Neutrophil (primary cell): Measurements from ENCODE around the gene ADGRD1.

Experiments
- H3K27ac ChIP-seq: fragments of 200-600 bp; sonication (generic); 2 replicates; pipeline ENCODE4 v1.5.1; 2016; ENCODE audit warnings: mild to moderate bottlenecking, moderate library complexity
- H3K27me3 ChIP-seq: fragments of 200-600 bp; sonication (generic); 2 replicates; pipeline ENCODE4 v1.6.0; 2016; ENCODE audit warnings: mild to moderate bottlenecking
- H3K36me3 ChIP-seq: fragments of 200-600 bp; sonication (generic); 2 replicates; pipeline ENCODE4 v1.5.1; 2017
- H3K4me1 ChIP-seq, 2 experiments: fragments of 200-600 bp in 1 of 2; sonication (generic) in 1 of 2; 1 replicate in 1 of 2; 2 replicates in 1 of 2; pipeline versions ENCODE4 v1.5.1 to v1.6.1; 2013 to 2016; ENCODE audit warnings: low read depth in 1 of 2, low read length in 1 of 2, mild to moderate bottlenecking in 1 of 2, moderate library complexity in 1 of 2; ENCODE audit not compliant: control insufficient read depth in 1 of 2, insufficient read depth in 1 of 2
- H3K4me3 ChIP-seq, 2 experiments: fragments of 200-600 bp in 1 of 2; sonication (generic) in 1 of 2; 1 replicate in 1 of 2; 2 replicates in 1 of 2; pipeline ENCODE4 v1.5.1; 2013 to 2016; ENCODE audit warnings: low read depth in 1 of 2, low read length in 1 of 2, mild to moderate bottlenecking in 1 of 2, moderate library complexity in 1 of 2
- H3K9me3 ChIP-seq: fragments of 200-600 bp; sonication (generic); 2 replicates; pipeline ENCODE4 v1.5.1; 2016
- TF ChIP-seq, protein P1 (sequence below): fragments of 200-600 bp; sonication (generic); IDR thresholded peaks from 2 replicates; pipeline ENCODE4 v1.5.1; 2016; ENCODE audit warnings: antibody characterized with exemption

The ADGRD1 gene

DNA sequence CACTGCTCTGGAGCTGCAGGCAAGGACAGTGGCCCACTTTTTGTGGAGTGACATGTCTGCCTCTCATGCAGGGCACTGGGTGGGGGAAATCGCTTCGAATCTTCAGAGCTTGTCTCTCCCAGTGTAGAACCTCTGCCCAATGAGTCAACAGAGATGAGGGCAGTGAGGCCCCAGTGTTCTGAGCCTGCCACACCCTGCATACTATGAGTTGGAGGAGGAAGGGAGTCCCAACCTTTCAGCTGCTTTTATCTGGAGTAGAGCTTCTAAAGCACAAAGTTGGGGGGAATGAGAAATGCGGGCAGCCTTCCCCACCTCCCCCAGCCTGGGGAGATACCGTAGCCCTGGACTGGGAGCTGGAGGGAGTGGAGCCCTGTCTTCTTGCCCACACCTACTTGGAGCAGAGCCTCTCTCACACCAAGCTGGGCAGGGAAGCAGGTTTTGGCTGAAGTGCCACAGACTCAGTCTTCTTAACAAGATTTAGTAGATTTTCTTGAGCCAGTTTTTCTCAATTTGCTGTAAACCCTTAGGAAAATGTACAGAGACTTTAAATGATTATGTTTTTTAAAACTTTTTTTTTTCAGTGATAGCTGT, 159.1 kb downstream of the ADGRD1 start:
- Histone ChIP-seq H3K9me3 (no peaks in the 10 kb centered on the region), H3K4me3 (no peak overlapping the region), H3K36me3 (no peaks in the 10 kb centered on the region), H3K27ac (no peak overlapping the region), H3K4me1 (no peaks in the 10 kb centered on the region), H3K27me3 (peaks cover 6% of the 10 kb centered on the region)
- TF ChIP-seq, protein P1, sequence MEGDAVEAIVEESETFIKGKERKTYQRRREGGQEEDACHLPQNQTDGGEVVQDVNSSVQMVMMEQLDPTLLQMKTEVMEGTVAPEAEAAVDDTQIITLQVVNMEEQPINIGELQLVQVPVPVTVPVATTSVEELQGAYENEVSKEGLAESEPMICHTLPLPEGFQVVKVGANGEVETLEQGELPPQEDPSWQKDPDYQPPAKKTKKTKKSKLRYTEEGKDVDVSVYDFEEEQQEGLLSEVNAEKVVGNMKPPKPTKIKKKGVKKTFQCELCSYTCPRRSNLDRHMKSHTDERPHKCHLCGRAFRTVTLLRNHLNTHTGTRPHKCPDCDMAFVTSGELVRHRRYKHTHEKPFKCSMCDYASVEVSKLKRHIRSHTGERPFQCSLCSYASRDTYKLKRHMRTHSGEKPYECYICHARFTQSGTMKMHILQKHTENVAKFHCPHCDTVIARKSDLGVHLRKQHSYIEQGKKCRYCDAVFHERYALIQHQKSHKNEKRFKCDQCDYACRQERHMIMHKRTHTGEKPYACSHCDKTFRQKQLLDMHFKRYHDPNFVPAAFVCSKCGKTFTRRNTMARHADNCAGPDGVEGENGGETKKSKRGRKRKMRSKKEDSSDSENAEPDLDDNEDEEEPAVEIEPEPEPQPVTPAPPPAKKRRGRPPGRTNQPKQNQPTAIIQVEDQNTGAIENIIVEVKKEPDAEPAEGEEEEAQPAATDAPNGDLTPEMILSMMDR, result no peak

DNA sequence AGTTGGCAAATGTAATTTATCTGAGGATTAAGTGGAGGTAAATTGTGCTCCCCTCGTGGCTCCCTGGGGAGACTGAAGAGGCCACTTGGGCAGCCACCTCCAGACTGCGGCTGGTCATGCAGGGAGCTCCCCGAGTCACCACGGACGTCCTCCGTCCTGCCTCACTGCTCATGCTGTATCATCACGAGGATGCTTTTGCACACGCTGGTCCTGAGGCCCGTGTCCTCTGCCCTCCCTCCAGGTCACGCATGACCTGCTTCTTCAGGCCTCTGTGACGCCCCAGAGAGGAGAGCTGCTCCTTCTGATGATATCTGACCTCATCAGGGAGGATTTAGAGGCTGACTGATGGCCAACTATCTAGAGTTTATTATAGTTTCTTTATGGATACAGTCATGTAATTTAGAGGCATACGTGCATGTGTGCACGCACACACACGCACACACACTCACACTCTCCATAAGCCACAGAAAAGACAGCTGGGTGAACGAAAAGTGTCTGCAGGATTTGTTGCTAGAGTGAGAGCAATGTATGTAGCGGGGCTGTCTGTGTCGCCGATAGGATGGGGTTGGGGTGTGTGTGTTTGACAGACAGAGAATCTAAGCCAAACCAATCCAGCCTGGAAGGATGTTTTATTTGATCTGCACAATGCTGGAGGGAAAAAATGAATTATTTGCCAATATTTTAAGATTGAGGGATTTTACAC, 160.0 kb downstream of the ADGRD1 start:
- H3K36me3 ChIP-seq, result no peaks in the 10 kb centered on the region
- TF ChIP-seq, protein P1, result no peak
- no peak overlapping the region for H3K27ac ChIP-seq
- no peak overlapping the region for H3K4me3 ChIP-seq
- no peaks in the 10 kb centered on the region for H3K4me1 ChIP-seq
- peaks cover 6% of the 10 kb centered on the region for H3K27me3 ChIP-seq
- no peaks in the 10 kb centered on the region for H3K9me3 ChIP-seq

DNA sequence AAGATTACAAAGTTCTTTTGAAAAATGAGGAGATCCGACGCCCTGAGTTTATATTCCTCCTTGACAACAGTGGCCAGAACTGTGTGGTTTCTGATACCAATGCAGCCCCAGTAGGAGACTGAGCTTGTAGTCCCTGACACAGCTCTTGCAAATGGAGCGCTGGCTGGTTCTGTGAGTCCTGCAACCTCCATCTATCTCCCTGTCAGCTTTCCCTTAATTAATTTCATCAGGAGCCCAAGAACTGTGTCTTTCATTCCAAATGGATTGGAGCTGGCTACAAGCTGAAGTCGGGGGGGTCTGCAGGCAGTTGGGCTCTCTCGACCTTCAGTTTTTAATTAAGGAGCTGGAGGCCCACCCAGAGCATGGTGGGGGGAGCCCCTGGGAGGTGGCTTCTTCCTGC, 160.6 kb downstream of the ADGRD1 start:
- Histone ChIP-seq H3K27me3 (peaks cover 6% of the 10 kb centered on the region), H3K4me3 (no peak overlapping the region), H3K9me3 (no peaks in the 10 kb centered on the region), H3K36me3 (no peaks in the 10 kb centered on the region), H3K4me1 (no peaks in the 10 kb centered on the region), H3K27ac (no peak overlapping the region)
- TF ChIP-seq, protein P1, result no peak

DNA sequence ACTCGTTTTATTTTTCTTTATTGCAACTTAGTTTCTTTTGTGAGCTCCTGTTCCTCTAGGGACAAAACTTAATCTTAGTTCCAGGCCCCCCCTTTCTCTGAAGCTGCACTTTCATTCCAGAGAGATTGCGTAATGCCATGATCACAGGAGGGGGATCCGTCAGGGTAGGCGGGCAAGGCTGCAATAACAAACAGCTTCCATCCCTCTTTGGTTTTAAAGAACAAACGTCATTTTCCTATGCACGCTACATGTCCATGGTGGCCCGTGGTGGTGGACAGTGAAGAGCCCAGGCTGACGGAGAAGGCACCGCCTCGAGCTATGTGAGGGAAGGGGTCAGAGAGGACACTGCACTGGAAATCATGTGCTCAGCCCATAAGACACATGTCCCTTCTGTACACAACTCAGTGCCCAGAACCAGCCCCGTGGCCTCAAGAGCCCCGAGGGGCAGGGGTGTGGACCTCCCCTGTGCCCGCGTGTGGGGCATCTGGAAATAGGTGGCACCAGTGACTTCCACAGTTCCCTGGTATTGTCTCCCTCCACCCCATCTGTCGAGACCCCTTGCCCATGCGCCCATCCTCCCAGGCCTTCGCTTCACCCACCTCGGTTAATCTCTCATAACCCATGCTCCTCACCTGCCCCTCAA, 161.4 kb downstream of the ADGRD1 start:
- Histone ChIP-seq H3K36me3 (no peaks in the 10 kb centered on the region), H3K27ac (no peak overlapping the region), H3K4me3 (no peak overlapping the region), H3K4me1 (no peaks in the 10 kb centered on the region), H3K9me3 (no peaks in the 10 kb centered on the region), H3K27me3 (peaks cover 6% of the 10 kb centered on the region)
- TF ChIP-seq, protein P1, result no peak

DNA sequence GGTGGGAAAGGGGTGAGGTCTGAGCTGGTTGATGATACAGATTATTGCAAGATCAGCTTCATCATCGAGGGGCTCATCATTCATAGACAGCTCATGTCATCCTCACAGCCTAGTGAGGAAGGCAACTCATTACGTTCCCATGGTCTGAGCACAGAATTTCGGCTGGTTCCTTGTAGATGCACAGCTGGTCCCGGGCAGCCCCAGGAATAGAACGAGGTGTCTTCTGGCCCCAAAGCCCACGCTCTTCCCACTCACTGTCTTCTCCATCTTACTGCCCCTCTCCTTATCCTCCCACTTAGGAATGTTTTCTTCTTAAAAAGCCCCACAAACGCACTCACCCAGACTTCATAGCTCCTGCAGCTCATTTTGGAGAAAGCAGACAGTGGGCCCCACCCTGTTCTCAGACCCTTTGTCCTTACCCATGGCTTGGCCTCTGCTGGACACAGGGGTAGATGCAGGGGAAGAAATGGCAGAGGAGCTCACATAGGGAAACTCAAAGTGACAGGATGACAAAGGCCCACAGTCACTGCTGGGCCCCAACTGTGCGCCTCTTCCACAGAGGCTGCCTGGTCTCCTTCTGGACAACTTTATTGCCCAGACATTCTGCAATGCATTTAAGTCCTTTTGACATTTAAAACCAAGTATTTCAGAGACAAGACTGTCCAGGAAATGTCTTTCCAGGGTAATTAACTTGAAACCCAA, 162.2 kb downstream of the ADGRD1 start:
- Histone ChIP-seq H3K27ac (no peak overlapping the region), H3K4me1 (no peaks in the 10 kb centered on the region), H3K36me3 (no peaks in the 10 kb centered on the region), H3K4me3 (no peak overlapping the region), H3K27me3 (peaks cover 6% of the 10 kb centered on the region), H3K9me3 (no peaks in the 10 kb centered on the region)
- TF ChIP-seq, protein P1, result no peak
